ENCODE measurements around the gene NAP1L3. TPM values are rescaled to one million over a fixed set of nuclear protein-coding genes. Genes with fewer than 3 reads are reported as not detected.

Gene NAP1L3
- total RNA-seq = 0.39 and 0.76 TPM in 2 replicates

GRCh38 chrX:93673056-93673868 is at the start of gene NAP1L3:
NAP1L3 (minus strand) TSS chrX:93673578; CDS start chrX:93673304, 274 bp downstream.
- DNase-seq (ENCODE audit: low read depth in 2 of 2) = peak; percentile 5 to 42

GRCh38 chrX:93711076-93711475 is 37.7 kb upstream of the NAP1L3 start:
- no peak for DNase-seq (ENCODE audit: low read depth in 2 of 2)

- DNase-seq (ENCODE audit: low read depth in 2 of 2) = no peak
Observed at GRCh38 chrX:93703701-93704100, 30.3 kb upstream of the NAP1L3 start.

- DNase-seq (ENCODE audit: low read depth in 2 of 2) = no peak
Observed at GRCh38 chrX:93695981-93696380, 22.6 kb upstream of the NAP1L3 start.

- DNase-seq (ENCODE audit: low read depth in 2 of 2) = no peak
Observed at GRCh38 chrX:93673869-93674271, 492 bp upstream of the NAP1L3 start, which contains the start of gene FAM133A. FAM133A (plus strand) TSS chrX:93674206; CDS start chrX:93709420, 35,214 bp downstream.

GRCh38 chrX:93660575-93660974 is 12.8 kb downstream of the NAP1L3 start:
- DNase-seq (ENCODE audit: low read depth in 2 of 2) = no peak

GRCh38 chrX:93649381-93649780 is 24.0 kb downstream of the NAP1L3 start:
- DNase-seq (ENCODE audit: low read depth in 2 of 2) = no peak

GRCh38 chrX:93637591-93637990 is 35.8 kb downstream of the NAP1L3 start:
- no peak for DNase-seq (ENCODE audit: low read depth in 2 of 2)

Other genes starting within 250 kb of the NAP1L3 start
- gene FAM133A, start 628 bp upstream of the NAP1L3 start, total RNA-seq = not detected in 2 replicates